Inflammatory macrophage (primary cell): Measurements from ENCODE around the gene CCDC146.
"Not testable (repeated sequence)": the region's sequence is repeated elsewhere in the genome, so short reads cannot be mapped to it uniquely, and the experiment has no call there.

ENCODE experiments used
- DNase-seq, 2 donors: peaks; one replicate each; pipeline ENCODE4 v3.0.0-alpha.2; 2020 to 2022

CCDC146 gene

DNA sequence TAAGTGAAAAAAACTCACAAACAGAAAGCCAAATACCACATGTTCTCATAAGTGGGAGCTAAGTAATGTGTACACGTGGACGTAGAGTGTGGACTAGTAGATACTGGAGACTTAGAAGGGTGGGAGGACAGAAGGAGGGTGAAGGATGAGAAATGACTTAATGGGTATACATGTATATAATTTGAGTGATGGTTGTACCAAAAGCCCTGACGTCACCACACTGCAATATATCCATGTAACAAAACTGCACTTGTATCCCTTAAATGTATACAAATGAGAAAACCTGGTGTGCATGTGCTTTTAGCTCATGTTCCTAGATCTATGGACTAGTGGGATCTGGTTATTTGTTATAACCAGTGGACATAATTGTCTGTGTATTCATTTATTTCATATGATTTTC lies 125.7 kb downstream of the CCDC146 start:
- DNase-seq, result no peak

DNA sequence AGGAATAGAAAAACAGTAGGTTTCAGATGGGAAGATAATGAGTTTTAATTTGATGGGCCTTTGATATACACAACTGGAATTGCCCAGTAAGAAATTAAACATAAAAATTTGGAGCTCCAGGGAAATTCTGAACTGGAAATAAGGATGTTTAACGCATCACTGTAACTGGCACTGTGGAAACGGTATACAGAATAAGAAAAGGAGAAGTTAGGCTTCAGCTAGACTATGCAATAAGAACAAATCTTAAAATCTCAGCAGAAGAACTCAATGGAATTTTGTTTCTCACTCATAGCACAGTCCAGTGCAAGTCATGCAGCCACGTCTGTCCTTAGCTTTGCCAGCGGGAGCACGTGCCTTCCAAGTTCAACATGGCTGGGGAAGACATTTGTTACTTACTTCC lies 130.1 kb downstream of the CCDC146 start:
- DNase-seq, result peak in 1 of 2 donors; percentile 41

DNA sequence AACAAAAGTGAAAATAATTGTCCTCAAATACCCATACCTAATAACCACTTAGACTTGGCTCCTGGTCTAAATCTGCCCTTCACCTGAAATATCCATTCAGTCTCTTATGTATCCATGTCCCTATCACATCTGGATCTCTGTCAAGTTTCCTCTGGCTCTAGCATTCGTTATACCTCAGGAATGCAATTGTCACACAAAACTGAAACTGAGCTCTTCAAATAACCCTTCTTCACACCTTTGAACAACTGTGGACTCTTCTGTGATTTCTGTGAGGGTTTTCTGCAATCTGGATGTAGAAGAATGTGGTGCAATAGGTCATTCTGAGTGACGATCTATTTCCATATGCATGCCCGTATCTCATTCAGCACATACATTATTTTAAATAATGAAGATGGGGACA lies 130.7 kb downstream of the CCDC146 start:
- no peak for DNase-seq

DNA sequence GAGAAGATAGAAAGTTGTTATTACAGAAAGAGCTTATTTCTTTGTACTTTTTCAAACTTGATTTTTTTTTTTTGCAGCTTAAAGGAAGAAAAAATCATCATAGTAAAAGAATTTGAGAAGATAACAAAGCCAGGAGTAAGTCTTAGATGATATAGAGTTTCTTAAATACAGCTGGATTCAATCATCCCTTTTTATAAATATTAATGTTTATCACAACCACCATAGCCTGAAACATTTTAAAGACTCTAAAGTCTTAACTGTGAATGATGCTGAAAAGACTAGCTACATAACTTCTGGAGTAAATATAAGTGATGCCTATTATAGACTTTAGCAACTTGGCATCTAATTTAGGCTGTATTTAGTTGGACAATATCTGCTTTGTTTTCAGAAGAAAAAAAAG lies 132.0 kb downstream of the CCDC146 start:
- DNase-seq, result no peak

DNA sequence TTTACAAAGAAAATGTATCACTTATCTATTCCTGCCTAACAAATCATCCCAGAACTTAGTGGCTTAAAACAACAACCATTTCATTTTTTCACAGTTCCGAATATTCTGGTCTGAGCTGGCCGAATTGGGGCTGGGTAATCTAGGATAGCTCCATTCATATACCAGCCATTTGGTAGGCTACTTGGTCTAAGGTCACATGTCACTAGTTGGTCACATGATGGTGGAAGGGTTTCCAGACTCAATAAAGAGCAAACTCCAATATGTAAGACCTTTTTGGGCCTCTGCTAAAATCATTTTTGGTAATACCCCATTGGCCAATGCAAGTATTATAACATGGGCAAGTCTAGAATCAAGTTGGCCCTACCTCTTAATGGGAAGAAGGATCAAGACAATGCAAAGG lies 132.5 kb downstream of the CCDC146 start:
- no peak for DNase-seq

DNA sequence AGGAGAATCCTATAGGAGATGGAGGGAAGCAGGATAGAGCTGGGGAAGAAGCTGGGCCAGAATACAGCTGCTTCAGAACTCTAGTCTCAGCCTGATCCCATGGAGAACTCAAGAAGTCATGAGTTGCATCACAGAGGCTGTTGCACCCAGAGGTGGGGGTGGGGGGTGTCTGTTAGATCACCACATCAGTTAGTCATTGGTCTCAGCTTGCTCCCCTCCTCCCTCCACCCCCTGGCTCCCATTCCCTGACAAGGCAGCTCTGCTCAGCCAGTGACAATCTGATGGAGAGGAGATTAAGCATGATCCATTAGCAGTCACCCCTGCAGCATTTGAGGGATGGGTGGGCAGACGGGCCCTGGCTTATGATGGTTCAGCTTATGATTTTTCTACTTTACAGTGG lies 135.6 kb downstream of the CCDC146 start:
- DNase-seq, result peak; percentile 21 to 60

DNA sequence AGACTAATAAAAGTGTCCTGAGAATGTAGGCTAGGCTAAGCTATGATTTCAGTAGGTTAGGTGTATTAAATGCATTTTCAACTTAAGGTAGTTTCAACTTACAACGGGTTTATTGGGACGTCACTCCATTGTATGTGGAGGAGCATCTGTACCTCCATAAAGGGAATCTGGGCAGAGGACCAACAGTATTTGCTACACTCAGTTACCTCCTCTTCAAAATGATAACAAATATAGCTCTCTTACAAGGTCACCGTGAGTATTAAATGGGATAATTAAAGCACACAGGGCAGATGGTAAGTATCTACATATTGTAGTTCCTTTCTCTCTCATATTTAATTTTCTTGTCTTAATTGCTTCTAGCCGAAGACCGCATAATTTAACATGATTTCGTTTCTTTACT lies 136.2 kb downstream of the CCDC146 start:
- DNase-seq, result no peak

DNA sequence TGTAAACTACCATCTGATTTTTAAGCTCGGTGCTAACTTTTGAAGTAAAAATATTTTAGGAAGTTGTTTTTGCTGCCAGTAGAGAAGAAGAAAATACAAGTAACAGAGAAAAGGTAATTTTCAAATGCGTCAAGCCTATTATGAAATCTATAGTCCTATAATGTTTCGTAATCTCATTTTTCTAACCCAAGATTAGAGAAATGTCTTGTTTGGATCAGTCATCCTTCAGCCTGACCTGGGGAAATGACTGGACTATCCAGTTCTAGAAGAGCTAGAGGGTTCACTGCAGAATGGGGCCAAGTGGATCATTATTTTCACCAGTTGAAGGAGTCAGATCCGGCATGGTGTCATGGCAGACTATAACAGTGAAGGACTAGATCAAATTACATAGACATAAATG lies 139.9 kb downstream of the CCDC146 start:
- DNase-seq, result peak in 1 of 2 donors; percentile 20

DNA sequence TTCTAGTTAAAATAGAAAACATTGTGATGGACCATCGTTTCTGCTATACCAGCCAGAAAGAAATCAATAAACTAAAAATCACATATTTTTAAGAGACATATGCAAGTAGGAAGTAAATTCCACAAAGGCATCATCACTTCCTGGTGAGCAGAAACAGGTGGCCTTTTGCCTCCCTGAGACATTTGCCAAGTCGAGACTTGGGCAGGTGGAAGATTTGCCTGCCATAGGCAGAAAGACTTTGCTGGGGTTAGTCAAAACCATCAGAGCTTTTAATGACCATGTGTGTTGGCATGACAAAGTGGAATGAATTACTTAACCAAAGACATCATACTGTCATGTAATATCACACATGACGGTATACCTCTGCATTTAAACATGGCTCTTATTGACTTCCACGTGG lies 143.3 kb downstream of the CCDC146 start:
- DNase-seq, result no peak

DNA sequence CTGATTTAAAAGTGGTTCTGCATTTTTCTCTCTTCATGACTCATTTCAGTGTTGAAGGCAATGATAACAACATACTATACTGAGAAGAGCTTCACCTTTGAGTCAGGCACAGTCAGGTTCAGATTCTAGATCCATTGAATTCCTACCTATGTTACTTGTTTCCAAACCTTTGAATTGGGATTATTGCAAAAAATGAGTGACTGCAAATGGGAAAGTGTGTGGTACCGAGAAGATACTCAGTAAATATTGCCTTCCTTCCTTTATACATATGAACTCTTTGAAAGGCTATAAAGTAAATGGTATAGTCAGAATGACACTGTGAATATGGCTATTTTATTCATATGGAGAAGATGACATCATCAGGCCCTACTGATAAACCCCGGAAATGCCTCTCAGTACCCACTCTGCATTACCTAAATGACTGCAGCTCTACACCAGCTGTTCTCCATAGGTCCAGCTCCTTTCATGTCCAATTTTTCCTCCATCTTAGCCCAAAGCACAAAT lies 143.9 kb downstream of the CCDC146 start:
- no peak for DNase-seq

DNA sequence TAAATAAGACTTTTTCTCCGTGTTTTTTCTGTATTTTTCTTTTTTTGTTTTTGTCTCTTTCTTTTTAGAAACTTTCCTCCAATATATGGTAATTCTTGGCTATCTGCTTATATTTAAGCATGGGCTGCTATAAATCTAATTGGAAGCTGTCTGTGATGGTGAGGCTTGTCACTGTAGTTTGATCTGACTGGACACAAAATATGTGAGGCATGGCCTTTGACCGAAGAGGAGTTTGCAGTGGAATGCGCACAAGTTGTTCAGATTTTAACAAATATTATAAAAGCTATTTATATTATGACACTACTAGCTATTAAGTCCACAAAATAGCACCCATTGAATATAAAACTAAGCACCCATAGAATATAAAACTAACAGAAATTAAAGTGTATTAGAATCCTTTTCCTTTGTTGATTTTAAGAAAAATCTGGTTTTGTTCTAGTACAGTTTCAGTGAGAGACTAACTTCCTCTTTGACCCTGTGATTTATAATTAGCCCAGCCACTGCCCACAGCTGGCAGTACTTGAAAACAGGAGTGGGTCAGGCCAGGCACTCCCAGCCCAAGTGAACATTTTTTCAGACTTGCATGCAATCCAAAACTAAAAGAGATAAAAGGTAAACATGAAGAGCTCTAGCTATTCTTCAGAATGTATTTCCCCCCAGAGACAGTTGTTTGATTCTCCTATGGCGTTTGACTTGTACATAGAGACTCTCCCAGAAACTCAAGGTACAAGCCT lies 147.1 kb downstream of the CCDC146 start:
- peak; percentile 45 to 55 for DNase-seq

DNA sequence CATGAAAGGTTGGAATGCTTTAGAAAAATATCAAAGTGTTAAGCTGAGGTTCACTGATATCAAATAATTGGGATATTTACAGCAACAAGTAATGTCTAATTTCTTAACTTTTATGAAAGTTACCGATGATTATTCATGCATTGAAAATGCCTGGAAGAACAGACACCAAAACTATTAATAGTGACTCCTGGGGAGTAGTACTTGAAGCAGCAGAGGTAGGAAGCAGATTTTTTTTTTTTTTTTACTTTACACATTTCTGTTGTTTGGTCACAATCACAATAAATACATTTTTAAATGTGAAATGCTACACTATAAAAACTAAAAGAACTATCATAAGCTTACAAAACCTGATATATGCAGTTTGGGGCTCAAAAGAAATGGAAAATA lies 147.7 kb downstream of the CCDC146 start:
- no peak for DNase-seq

DNA sequence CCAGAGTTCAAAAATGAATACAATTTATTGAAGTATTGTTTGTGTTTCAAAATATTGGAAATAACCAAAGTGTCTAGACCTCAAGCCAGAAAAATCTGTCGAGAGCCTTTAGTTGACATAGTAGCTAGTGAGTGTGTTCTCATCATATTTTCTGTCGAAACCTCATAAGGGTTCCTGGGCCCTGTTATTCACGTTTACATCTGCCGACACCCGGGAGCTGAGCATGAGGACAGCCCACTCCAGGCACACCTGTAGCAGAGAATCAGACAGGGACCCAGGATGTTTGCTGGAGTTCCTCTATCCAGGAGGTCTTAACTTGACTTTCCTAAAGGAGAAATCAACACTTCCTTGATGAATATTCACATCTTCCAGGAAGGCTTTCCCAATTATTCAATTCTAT lies 149.4 kb downstream of the CCDC146 start:
- DNase-seq, result no peak

DNA sequence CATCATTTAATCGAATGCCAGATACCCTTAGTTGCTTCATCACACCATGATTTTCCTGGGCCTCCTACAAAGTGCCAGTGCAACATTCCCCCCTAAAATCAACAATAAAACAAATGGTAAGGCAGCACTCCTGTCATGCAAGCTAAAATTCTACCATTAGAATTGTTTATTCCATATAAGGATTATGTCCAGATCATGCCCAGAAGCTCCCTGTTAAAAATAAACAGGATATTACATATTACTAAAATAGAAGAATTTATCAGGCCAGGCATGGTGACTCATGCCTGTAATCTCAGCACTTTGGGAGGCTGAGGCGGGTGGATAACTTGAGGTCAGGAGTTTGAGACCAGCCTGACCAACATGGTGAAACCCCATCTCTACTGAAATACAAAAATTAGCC lies 153.2 kb downstream of the CCDC146 start:
- not testable (repeated sequence) for DNase-seq

DNA sequence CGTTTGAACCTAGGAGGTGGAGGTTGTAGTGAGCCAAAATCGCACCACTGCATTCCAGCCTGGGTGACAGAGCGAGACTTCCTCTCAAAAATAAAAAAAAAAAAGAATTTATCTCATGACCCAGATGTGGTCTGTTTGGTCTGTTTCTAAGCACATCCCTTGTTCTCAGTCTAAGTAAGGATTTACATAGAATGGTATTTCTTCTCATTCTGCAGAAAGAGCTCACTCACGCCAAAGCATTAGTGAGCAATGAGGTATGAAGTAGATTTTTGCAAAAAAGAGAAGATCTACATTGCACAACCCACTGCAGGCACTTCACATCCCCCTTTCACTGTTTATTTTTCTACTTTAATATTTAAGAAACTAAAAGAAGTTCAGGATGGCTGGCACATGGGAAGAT lies 153.7 kb downstream of the CCDC146 start:
- peak; percentile 17 to 21 for DNase-seq

DNA sequence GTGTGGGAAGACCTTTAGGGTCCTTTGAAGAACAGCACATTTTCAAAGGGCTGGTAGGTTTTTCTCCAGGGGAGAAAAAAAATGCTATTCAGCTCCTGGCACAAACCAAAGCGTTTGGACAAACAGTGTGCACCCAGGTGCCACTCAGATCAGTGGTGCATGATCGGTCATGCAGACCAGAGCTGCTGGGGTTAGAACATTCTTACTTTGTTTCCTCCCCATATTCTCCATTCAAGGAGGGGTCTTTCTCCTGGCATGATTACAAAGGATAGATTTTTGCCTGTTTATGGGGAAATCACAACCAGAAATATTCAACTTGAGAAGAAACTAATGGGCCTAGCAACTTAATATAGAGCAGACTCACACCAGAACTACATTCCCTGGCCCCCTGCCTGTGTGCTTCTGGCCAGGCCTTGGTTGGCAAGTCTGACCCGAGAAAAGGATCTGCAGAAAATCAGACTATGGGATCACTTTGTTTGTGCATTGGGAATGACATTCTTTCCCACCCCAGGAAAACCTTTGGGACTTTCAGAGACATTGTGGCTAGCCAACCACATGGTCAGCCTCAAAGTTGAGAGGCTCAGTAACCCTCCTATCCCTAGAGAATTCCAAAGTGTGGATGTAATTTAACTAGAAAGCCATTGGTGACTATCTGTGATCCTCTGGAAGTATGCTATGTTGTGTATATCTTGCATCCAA lies 159.5 kb downstream of the CCDC146 start:
- no peak for DNase-seq

DNA sequence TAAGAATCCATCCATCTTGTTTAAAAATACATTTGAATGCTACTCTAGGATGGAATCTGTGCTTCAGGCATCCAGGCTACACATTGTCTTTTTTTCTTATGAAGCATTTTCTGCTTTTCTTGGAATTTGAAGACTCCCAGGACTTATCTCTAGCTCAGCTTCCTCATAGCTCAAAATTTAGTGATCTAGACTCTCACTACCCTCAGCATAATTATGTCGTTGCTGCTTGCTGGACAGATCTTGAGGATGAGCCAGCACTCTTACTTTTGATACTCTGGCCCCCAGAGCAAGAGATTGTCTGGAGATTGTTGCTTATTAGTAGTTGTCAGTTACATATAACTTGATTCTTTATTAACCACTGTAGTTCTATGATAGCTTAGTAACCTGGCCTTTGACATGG lies 160.5 kb downstream of the CCDC146 start:
- no peak for DNase-seq

DNA sequence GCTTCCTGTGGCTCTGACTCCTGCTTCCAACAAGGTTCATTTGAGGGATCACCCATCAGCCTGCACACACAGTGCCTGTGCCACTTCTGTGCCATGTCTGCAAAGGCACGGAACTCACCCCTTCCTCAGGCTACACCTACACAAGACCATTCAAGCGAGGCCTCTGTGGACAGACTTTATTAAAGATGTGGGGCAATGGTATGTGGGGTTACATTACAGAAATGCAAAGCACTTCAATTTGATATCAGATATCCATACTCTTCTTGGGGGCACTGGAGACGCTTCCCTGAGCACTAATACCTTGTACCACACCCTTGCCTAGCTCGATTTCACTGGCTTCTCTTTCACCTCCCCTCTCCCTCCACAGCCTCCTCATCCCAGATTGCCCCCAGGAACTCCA lies 161.6 kb downstream of the CCDC146 start:
- DNase-seq, result no peak

DNA sequence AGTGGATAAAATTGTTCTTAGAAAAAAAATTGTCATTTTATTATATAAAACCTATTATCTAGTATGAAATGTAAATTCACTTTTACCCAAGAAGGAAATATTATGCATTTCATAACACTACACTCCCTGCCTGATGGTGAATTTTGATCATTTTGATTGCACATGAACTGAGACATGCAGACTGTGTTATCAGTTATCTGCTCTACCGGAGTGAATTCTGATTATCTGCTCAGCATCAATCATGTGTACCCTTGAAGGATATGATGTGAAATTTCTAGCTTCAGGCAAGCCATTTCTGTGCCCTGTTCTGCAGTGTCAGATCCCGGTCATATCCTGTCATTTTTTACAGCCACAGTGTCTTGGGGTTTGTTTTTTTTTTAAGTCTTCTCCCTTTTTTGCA lies 162.2 kb downstream of the CCDC146 start:
- DNase-seq, result no peak

DNA sequence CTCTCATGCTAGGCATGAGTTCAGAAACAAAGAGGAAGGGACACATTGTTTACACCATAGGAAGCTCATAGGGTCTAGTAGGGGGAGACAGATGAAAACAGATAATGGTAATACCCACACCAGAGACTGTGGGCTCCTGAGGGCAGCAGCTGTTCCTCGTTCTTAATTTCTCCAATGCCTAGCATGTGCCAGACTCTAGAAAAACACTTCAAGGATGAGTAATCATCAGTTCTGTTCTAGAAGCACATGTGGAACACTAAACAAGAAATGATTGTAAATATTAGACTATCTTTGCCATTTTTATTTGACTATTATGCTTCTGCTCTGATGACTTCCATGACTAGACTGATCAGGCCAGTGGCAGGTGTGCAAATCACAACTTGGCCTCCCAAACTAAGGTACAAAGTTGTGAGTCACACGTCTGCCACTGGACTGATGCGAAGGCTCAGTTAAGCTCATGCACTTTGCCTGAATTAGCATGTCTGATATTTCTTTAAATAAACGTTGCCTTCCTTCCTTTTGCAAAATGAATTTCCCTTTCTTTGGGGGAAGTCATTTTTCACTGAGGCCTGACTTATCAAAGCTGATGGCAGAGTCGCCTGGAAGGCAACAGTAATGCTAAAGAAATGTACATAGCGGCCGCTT lies 166.4 kb downstream of the CCDC146 start:
- DNase-seq, result no peak

DNA sequence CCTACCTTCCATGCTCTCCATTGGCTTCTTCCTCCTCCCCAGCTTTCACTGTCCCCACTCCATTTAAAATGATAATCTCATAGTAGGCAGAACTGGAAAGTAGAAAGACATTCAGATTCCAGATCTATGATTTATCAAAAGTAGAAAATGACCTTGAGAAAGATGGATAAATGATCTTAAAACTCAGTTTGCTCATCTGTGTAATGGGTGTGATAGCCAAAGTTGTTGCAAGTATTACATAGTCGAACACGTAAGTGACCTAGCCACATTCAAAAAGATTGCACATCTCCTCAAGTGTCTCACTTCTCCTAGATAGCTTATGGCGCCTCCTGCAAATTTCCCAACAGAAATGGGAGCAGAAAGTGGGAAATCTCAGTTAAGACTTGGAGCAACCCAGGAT lies 167.0 kb downstream of the CCDC146 start:
- no peak for DNase-seq

DNA sequence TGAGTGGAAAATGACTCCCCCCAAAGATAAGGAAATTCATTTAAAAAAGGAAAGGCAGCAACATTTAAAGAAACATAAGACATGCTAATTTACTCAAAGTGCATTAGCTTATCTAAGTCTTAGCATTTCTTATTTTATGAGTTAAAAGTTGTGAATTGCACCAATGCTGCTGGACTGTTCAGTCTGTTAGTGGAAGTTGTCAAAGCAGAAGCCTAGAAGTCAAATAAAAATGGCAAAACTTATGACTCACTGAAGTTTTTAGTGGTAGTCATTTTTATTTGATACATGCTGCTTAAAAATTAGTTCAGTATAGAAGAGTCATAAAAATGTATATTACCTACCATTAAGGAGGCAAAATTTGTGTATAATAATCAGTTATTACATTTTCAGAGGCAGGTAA lies 168.0 kb downstream of the CCDC146 start:
- DNase-seq, result no peak

DNA sequence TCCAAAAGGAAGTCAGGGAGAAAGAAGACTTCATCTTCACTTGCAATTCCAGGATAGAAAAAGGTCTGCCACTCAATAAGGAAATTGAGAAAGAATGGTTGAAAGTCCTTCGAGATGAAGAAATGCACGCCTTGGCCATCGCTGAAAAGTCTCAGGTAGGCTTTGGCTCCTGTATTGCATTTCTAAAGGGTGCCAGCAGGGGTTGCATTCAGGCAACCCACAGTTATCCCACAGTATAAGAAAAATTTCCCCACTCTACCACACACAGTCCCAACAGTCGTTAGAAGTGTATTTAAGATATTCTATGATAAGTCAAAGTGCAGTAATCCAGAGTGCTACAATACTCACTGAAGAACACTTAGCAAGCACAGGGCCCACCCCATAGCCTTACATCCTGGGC lies 170.6 kb downstream of the CCDC146 start:
- no peak for DNase-seq

DNA sequence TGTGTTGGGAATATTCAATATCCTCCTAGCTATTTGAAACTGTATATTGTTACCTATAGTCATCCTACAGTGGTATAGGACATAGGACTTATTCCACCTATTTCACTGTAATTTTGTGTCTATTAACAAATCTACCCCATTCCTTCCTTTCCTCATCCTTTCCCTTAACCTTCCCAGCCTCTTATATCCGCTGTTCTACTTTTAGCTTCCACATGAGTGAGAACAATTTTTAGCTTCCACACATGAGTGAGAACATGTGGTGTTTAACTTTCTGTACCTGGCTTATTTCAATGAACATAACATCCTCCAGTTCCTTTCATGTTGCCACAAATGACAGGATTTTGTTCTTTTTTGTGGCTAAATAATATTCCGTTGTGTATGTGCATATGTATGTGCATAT lies 173.1 kb downstream of the CCDC146 start:
- DNase-seq, result no peak
